GM20431 (cell line): ENCODE measurements around the gene PPP1R13B.
"Not testable (repeated sequence)": the region's sequence is repeated elsewhere in the genome, so short reads cannot be mapped to it uniquely, and the experiment has no call there.

Experiments
- in situ Hi-C: fragments of 300-500 bp; cut with MseI, MboI; formaldehyde crosslinking; loops from one replicate; pipeline ENCODE4 v1.15.0; 2020; ENCODE audit warnings: low sequenced_read_pairs; ENCODE audit not compliant: unreplicated experiment

PPP1R13B gene

GRCh38 chr14:103841265-103841664, 6.1 kb downstream of the PPP1R13B start:
- in situ Hi-C loops: not testable (repeated sequence)

GRCh38 chr14:103840014-103840413, 7.4 kb downstream of the PPP1R13B start:
- in situ Hi-C loops: no loop called here

GRCh38 chr14:103839579-103839978, 7.8 kb downstream of the PPP1R13B start:
- in situ Hi-C loops: no loop called here

GRCh38 chr14:103838117-103838516, 9.3 kb downstream of the PPP1R13B start:
- in situ Hi-C loops: no loop called here

GRCh38 chr14:103836976-103837725, 10.2 kb downstream of the PPP1R13B start:
- in situ Hi-C loops: no loop called here

GRCh38 chr14:103834956-103835355, 12.4 kb downstream of the PPP1R13B start:
- in situ Hi-C loops: no loop called here

GRCh38 chr14:103833711-103834110, 13.7 kb downstream of the PPP1R13B start:
- in situ Hi-C loops: no loop called here

GRCh38 chr14:103832046-103832445, 15.3 kb downstream of the PPP1R13B start:
- in situ Hi-C loops: no loop called here

- in situ Hi-C loops: no loop called here
Observed at GRCh38 chr14:103830511-103831270, 16.7 kb downstream of the PPP1R13B start.

- in situ Hi-C loops: no loop called here
Observed at GRCh38 chr14:103828315-103828967, 18.9 kb downstream of the PPP1R13B start.

GRCh38 chr14:103825101-103825500, 22.3 kb downstream of the PPP1R13B start:
- in situ Hi-C loops: no loop called here

- in situ Hi-C loops: no loop called here
Observed at GRCh38 chr14:103820908-103821307, 26.5 kb downstream of the PPP1R13B start.

- in situ Hi-C loops: no loop called here
Observed at GRCh38 chr14:103820382-103820781, 27.0 kb downstream of the PPP1R13B start.

- in situ Hi-C loops: no loop called here
Observed at GRCh38 chr14:103819503-103820307, 27.7 kb downstream of the PPP1R13B start.

GRCh38 chr14:103818870-103819269, 28.5 kb downstream of the PPP1R13B start:
- in situ Hi-C loops: no loop called here

GRCh38 chr14:103818422-103818821, 29.0 kb downstream of the PPP1R13B start:
- in situ Hi-C loops: no loop called here

- in situ Hi-C loops: no loop called here
Observed at GRCh38 chr14:103817595-103817994, 29.8 kb downstream of the PPP1R13B start.

- in situ Hi-C loops: no loop called here
Observed at GRCh38 chr14:103816991-103817390, 30.4 kb downstream of the PPP1R13B start.

GRCh38 chr14:103815253-103815652, 32.1 kb downstream of the PPP1R13B start:
- in situ Hi-C loops: no loop called here

- in situ Hi-C loops: no loop called here
Observed at GRCh38 chr14:103811189-103811588, 36.2 kb downstream of the PPP1R13B start.
